DND-41 (cell line): Measurements from ENCODE around the gene PI4KA.

Experiments used
- CTCF ChIP-seq: IDR thresholded peaks from 2 replicates; pipeline ENCODE4 v1.5.1; 2012; ENCODE audit warnings: borderline replicate concordance, low read length, moderate library complexity, mild to moderate bottlenecking; ENCODE audit not compliant: poor library complexity, severe bottlenecking; ENCODE audit errors: extremely low read depth
- EZH2 ChIP-seq: IDR thresholded peaks from 3 replicates; pipeline ENCODE4 v1.6.1; 2012; ENCODE audit warnings: borderline replicate concordance, low read depth, mild to moderate bottlenecking, moderate library complexity, low read length, inconsistent platforms; ENCODE audit not compliant: severe bottlenecking

GRCh38 chr22:20803696-20804324 is 54.8 kb downstream of the PI4KA start:
- TF ChIP-seq CTCF (peak; percentile 78), EZH2 (no peak)
